GM23338 (cell line): ENCODE data around the gene GNPDA1.

Experiments
- CREB1 ChIP-seq: fragments of 250-450 bp; sonication (Bioruptor Pico); IDR thresholded peaks from 2 replicates; pipeline ENCODE4 v1.5.0; 2020; ENCODE audit warnings: low read depth, mild to moderate bottlenecking, moderate library complexity
- EZH2 ChIP-seq: fragments of 200-600 bp; sonication (generic); IDR thresholded peaks from one replicate; pipeline ENCODE4 v1.8.0; 2017; ENCODE audit warnings: antibody characterized with exemption, mild to moderate bottlenecking, low read depth; ENCODE audit not compliant: unreplicated experiment
- EZH2phosphoT487 ChIP-seq: fragments of 200-600 bp; sonication (generic); IDR thresholded peaks from one replicate; pipeline ENCODE4 v1.8.1; 2018; ENCODE audit warnings: antibody characterized with exemption; ENCODE audit not compliant: unreplicated experiment
- NANOG ChIP-seq: IDR thresholded peaks from 2 replicates; pipeline ENCODE4 v1.6.1; 2016; ENCODE audit warnings: antibody characterized with exemption, borderline replicate concordance
- POLR2AphosphoS5 ChIP-seq: IDR thresholded peaks from 2 replicates; pipeline ENCODE4 v1.6.1; 2016; ENCODE audit warnings: antibody characterized with exemption, low read depth
- STAT1 ChIP-seq: IDR thresholded peaks from one replicate; pipeline ENCODE4 v1.6.1; 2016; ENCODE audit warnings: antibody characterized with exemption; ENCODE audit not compliant: unreplicated experiment
- ZNF114 ChIP-seq: fragments of 250-450 bp; sonication (Bioruptor Pico); IDR thresholded peaks from 2 replicates; pipeline ENCODE4 v1.5.0; 2020; ENCODE audit warnings: mild to moderate bottlenecking, moderate library complexity
- ZNF331 ChIP-seq: fragments of 250-450 bp; sonication (Bioruptor Pico); IDR thresholded peaks from 2 replicates; pipeline ENCODE4 v1.5.0; 2020; ENCODE audit warnings: low read depth, mild to moderate bottlenecking, moderate library complexity
- TF ChIP-seq, protein P1 (sequence below), 2 experiments: fragments of 200-600 bp in 1 of 2; sonication (generic) in 1 of 2; conservative IDR thresholded peaks; 2 replicates each; pipeline versions ENCODE4 v1.5.1 to v1.6.1; 2016 to 2017; ENCODE audit warnings: antibody characterized with exemption in 2 of 2, low read depth in 2 of 2, mild to moderate bottlenecking in 2 of 2, moderate library complexity in 1 of 2
- TF ChIP-seq, protein P2 (sequence below): IDR thresholded peaks from one replicate; pipeline ENCODE4 v1.6.1; 2018; ENCODE audit warnings: antibody characterized with exemption; ENCODE audit not compliant: unreplicated experiment
- TF ChIP-seq, protein P3 (sequence below): IDR thresholded peaks from 2 replicates; pipeline ENCODE4 v1.6.1; 2016; ENCODE audit warnings: antibody characterized with exemption

DNA sequence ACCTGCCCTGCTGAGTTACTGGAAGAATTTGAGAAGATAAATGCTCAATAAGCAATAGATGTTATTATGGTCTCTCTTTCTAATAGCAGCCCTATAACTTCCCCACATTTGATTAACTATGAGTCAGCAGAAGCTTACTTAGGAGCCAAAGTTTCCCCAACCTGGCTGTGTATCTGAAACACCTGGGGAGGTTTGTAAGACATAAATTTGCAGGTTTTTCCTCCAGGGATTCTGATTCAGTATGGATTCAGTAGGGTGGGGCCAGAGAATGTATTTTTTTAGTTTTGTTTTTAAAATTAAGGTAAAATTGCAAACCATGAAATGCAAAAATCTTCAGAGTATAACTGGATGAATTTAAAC is 44.9 kb upstream of the GNPDA1 start:
- TF ChIP-seq CREB1 (CRISPR knock-in tag) (no peak), POLR2AphosphoS5 (no peak), EZH2phosphoT487 (no peak), ZNF114 (no peak), EZH2 (no peak), STAT1 (no peak), ZNF331 (CRISPR knock-in tag) (no peak), NANOG (no peak)
- TF ChIP-seq, protein P1, sequence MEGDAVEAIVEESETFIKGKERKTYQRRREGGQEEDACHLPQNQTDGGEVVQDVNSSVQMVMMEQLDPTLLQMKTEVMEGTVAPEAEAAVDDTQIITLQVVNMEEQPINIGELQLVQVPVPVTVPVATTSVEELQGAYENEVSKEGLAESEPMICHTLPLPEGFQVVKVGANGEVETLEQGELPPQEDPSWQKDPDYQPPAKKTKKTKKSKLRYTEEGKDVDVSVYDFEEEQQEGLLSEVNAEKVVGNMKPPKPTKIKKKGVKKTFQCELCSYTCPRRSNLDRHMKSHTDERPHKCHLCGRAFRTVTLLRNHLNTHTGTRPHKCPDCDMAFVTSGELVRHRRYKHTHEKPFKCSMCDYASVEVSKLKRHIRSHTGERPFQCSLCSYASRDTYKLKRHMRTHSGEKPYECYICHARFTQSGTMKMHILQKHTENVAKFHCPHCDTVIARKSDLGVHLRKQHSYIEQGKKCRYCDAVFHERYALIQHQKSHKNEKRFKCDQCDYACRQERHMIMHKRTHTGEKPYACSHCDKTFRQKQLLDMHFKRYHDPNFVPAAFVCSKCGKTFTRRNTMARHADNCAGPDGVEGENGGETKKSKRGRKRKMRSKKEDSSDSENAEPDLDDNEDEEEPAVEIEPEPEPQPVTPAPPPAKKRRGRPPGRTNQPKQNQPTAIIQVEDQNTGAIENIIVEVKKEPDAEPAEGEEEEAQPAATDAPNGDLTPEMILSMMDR (conservative IDR thresholded peaks at IDR 0.05; ENCODE audit: low read depth in 2 of 2): no peak
- TF ChIP-seq, protein P2, sequence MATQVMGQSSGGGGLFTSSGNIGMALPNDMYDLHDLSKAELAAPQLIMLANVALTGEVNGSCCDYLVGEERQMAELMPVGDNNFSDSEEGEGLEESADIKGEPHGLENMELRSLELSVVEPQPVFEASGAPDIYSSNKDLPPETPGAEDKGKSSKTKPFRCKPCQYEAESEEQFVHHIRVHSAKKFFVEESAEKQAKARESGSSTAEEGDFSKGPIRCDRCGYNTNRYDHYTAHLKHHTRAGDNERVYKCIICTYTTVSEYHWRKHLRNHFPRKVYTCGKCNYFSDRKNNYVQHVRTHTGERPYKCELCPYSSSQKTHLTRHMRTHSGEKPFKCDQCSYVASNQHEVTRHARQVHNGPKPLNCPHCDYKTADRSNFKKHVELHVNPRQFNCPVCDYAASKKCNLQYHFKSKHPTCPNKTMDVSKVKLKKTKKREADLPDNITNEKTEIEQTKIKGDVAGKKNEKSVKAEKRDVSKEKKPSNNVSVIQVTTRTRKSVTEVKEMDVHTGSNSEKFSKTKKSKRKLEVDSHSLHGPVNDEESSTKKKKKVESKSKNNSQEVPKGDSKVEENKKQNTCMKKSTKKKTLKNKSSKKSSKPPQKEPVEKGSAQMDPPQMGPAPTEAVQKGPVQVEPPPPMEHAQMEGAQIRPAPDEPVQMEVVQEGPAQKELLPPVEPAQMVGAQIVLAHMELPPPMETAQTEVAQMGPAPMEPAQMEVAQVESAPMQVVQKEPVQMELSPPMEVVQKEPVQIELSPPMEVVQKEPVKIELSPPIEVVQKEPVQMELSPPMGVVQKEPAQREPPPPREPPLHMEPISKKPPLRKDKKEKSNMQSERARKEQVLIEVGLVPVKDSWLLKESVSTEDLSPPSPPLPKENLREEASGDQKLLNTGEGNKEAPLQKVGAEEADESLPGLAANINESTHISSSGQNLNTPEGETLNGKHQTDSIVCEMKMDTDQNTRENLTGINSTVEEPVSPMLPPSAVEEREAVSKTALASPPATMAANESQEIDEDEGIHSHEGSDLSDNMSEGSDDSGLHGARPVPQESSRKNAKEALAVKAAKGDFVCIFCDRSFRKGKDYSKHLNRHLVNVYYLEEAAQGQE: no peak
- TF ChIP-seq, protein P3, sequence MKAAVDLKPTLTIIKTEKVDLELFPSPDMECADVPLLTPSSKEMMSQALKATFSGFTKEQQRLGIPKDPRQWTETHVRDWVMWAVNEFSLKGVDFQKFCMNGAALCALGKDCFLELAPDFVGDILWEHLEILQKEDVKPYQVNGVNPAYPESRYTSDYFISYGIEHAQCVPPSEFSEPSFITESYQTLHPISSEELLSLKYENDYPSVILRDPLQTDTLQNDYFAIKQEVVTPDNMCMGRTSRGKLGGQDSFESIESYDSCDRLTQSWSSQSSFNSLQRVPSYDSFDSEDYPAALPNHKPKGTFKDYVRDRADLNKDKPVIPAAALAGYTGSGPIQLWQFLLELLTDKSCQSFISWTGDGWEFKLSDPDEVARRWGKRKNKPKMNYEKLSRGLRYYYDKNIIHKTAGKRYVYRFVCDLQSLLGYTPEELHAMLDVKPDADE: no peak
